Posterior cingulate gyrus (tissue), 11 donors: ENCODE data around the gene ALDOC.
A peak's percentile ranks its signal among the peaks of the same experiment; 100 is the strongest.

Experiments used
- DNase-seq, 10 donors: peaks; one replicate each; pipeline versions ENCODE4 v3.0.0 to v3.0.0-alpha.2; 2020 to 2021; ENCODE audit warnings: mixed read lengths in 3 of 10
- intact Hi-C: fragments of 100-400 bp; cut with DNase I; formaldehyde crosslinking; loops from one replicate; pipeline ENCODE4 v1.15.1; 2023

Gene ALDOC

GRCh38 chr17:28536532-28537218, 40.0 kb downstream of the ALDOC start:
- peak in 2 of 10 donors; percentile 39 to 51 for DNase-seq
- intact Hi-C loops, result no loop called here

- peak in 2 of 10 donors; percentile 53 to 72 for DNase-seq
- intact Hi-C loops, result no loop called here
These were observed 41.8 kb downstream of the ALDOC start for GRCh38 chr17:28534740-28535375.

- peak in 1 of 10 donors; percentile 30 for DNase-seq
- intact Hi-C loops, result no loop called here
These were observed 43.4 kb downstream of the ALDOC start for GRCh38 chr17:28533091-28533807.

- intact Hi-C loops, result no loop called here
- DNase-seq, result peak in 1 of 10 donors; percentile 15
These were observed 44.4 kb downstream of the ALDOC start for GRCh38 chr17:28532050-28532960.

GRCh38 chr17:28530926-28531325, 45.8 kb downstream of the ALDOC start:
- intact Hi-C loops, result no loop called here
- DNase-seq, result peak in 2 of 10 donors; percentile 34 to 54

GRCh38 chr17:28530250-28530649, 46.4 kb downstream of the ALDOC start:
- intact Hi-C loops, result no loop called here
- no peak for DNase-seq

GRCh38 chr17:28529013-28529400, 47.7 kb downstream of the ALDOC start:
- intact Hi-C loops, result no loop called here
- DNase-seq, result peak in 2 of 10 donors; percentile 26 to 57

GRCh38 chr17:28528327-28529012, 48.2 kb downstream of the ALDOC start:
- DNase-seq, result peak in 2 of 10 donors; percentile 23 to 49
- intact Hi-C loops, result no loop called here

GRCh38 chr17:28527859-28528258, 48.8 kb downstream of the ALDOC start:
- DNase-seq, result peak in 2 of 10 donors; percentile 39 to 70
- intact Hi-C loops, result no loop called here

GRCh38 chr17:28527181-28527681, 49.5 kb downstream of the ALDOC start:
- DNase-seq, result peak in 1 of 10 donors; percentile 49
- intact Hi-C loops, result no loop called here

GRCh38 chr17:28526381-28526780, 50.3 kb downstream of the ALDOC start:
- intact Hi-C loops, result no loop called here
- peak in 2 of 10 donors; percentile 37 to 68 for DNase-seq

GRCh38 chr17:28524476-28525424, 51.9 kb downstream of the ALDOC start:
- intact Hi-C loops, result no loop called here
- DNase-seq, result peak in 2 of 10 donors; percentile 66 to 73

- peak in 2 of 10 donors; percentile 65 to 72 for DNase-seq
- intact Hi-C loops, result no loop called here
These were observed 52.8 kb downstream of the ALDOC start for GRCh38 chr17:28523876-28524275.

GRCh38 chr17:28523186-28523585, 53.5 kb downstream of the ALDOC start:
- DNase-seq, result peak in 2 of 10 donors; percentile 45 to 74
- intact Hi-C loops, result no loop called here
